ENCODE data around the gene TRIO.

TRIO gene

DNA sequence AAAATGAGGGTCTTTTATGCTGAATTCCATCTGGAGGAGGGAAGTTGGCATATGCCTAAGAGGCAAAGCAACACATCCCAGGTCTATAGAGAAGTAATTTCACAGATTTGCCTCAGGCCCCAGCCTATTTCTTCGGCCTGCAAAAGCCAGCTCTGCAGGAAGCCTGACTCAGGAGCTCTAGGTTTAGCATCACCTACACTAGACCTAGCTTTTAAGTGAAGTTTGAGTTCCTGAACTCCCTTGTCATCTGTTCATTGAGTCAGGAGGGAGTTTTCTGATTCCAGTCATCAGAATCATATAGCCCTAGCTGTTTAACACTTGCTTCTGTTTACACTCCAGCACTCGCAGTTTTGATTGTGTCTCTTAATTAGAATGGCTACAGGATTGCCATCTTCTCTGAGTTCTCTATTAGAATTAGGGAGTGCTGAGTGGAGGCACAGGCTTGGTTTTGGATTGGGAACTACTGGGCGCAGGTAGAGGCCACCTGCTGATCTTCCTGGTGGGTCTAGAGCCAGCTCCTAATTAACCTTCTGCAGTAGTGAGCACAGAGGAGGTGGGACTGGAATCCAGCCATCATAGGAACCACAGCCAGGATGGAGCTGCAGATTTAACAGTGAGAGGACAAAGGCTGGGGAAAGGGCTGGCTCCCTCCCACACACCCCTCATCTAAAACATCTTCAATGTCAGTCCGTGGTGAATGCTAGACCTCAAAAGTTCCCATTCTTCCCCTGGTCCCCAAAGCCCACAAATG, 179.5 kb downstream of the TRIO start:
- H3K36me3 ChIP-seq (ENCODE audit: insufficient read depth, insufficient read length, low read length) = peaks cover 46% of the 10 kb centered on the region
- DNase-seq (ENCODE audit: low read depth, low spot score) = no peak
- no peak overlapping the region for H3K9ac ChIP-seq (ENCODE audit: insufficient read length, low read depth)
- H3K4me3 ChIP-seq (ENCODE audit: insufficient read length, low read depth) = no peak overlapping the region
- H3K4me1 ChIP-seq (ENCODE audit: insufficient read depth, insufficient read length) = no peaks in the 10 kb centered on the region
- no peaks in the 10 kb centered on the region for H3K27me3 ChIP-seq (ENCODE audit: insufficient read depth, insufficient read length)
- peaks cover 9% of the 10 kb centered on the region; the same call in 1 of the 2 replicates for H3K9me3 ChIP-seq (ENCODE audit: insufficient read depth, low read length)
- TF ChIP-seq ZNF274 (IDR thresholded peaks at IDR 0.05; ENCODE audit: low read depth, low read length) (no peak), YY1 (IDR thresholded peaks at IDR 0.05; ENCODE audit: insufficient read depth, insufficient read length) (no peak), SUZ12 (IDR thresholded peaks at IDR 0.05; ENCODE audit: extremely low read depth, insufficient read depth, insufficient read length) (no peak)

DNA sequence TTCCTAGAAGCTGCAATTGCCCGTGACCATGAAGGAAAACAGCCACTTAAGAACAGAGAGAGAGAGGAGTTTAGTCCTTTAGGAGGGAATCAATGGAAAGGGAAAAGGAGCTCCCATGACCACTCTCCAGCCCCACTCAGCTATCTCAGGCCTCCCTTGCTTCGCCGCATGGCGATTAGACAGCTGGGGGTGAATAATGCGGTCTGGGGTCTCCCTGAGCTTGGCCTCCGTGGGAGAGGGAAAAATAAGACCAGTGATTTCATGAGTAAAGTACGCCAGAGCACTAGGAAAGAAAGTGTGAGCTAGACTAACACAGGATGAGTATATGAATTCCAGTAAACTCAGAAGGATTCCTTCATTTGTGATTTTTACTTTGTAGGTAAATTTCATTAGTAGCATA, 180.3 kb downstream of the TRIO start:
- Histone ChIP-seq H3K4me1 (ENCODE audit: insufficient read depth, insufficient read length) (no peaks in the 10 kb centered on the region), H3K4me3 (ENCODE audit: insufficient read length, low read depth) (no peak overlapping the region), H3K27me3 (ENCODE audit: insufficient read depth, insufficient read length) (no peaks in the 10 kb centered on the region), H3K9me3 (ENCODE audit: insufficient read depth, low read length) (peaks cover 9% of the 10 kb centered on the region; the same call in 1 of the 2 replicates), H3K36me3 (ENCODE audit: insufficient read depth, insufficient read length, low read length) (peaks cover 44% of the 10 kb centered on the region), H3K9ac (ENCODE audit: insufficient read length, low read depth) (no peak overlapping the region)
- DNase-seq (ENCODE audit: low read depth, low spot score) = no peak
- TF ChIP-seq ZNF274 (IDR thresholded peaks at IDR 0.05; ENCODE audit: low read depth, low read length) = no peak

DNA sequence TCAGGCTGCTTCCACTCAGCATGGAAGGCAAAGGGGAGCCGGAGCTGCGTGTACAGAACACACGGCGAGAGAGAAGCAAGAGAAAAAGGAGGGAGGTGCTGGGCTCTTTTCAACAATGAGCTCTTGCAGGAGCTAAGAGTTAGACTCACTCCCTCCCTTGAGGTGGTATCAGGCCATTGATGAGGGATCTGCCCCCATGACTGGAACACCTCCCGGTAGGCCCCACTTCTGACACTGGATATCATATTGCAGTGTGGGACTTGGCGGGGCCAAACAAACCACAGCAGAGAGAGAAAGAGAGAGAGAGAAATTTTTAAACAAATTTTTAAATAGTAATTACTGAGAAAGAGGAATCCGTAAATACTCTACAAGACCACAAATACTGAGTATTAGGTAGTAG, 182.2 kb downstream of the TRIO start:
- Histone ChIP-seq H3K27me3 (ENCODE audit: insufficient read depth, insufficient read length) (no peaks in the 10 kb centered on the region), H3K36me3 (ENCODE audit: insufficient read depth, insufficient read length, low read length) (peaks cover 39% of the 10 kb centered on the region), H3K9me3 (ENCODE audit: insufficient read depth, low read length) (peaks cover 9% of the 10 kb centered on the region; the same call in 1 of the 2 replicates), H3K9ac (ENCODE audit: insufficient read length, low read depth) (no peak overlapping the region), H3K4me1 (ENCODE audit: insufficient read depth, insufficient read length) (no peaks in the 10 kb centered on the region), H3K4me3 (ENCODE audit: insufficient read length, low read depth) (no peak overlapping the region)
- DNase-seq (ENCODE audit: low read depth, low spot score) = no peak
- TF ChIP-seq YY1 (IDR thresholded peaks at IDR 0.05; ENCODE audit: insufficient read depth, insufficient read length) (no peak), ZNF274 (IDR thresholded peaks at IDR 0.05; ENCODE audit: low read depth, low read length) (no peak), SUZ12 (IDR thresholded peaks at IDR 0.05; ENCODE audit: extremely low read depth, insufficient read depth, insufficient read length) (no peak)

DNA sequence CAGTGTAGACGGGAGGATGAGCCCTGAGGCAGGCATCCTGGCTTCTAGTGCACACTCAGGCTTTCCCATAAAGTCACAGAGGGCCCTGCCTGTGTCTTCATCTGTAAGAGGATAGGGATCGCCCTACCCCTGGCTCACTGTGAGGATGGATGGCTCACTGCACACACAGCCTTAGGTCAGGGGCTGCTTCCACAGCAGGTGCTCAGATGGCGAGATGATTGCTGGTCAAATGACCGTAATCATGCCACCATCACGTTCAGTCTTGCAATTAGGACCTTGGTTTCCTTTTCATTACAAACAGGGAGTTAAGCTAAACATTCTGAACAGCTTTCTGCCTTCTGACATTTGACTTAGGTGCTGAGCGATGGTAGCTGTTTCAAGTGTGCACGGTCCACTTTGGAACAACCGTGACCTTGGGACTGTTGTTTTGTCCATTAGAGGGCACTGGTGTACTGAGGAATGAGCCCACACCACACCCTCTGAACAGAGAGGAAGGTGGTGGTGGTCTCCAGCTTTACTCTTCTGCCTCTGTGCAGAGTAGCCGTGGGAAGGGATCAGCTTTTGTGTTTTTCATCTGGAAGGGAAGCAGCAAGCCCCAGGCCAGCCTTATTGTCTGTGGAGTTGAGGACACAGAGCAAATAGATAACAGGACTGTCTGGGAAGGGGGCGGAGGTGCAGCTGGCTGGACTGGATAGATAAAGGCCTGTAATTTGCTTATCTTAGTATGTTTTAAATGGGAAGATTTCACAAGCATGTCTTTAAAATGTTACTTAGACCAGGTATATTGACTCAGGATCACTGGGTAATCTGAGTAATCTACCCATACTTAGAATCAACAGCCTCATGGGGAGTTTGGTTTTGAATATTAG, 183.1 kb downstream of the TRIO start:
- Histone ChIP-seq H3K9me3 (ENCODE audit: insufficient read depth, low read length) (peaks cover 4% of the 10 kb centered on the region; the same call in 1 of the 2 replicates), H3K27me3 (ENCODE audit: insufficient read depth, insufficient read length) (no peaks in the 10 kb centered on the region), H3K4me3 (ENCODE audit: insufficient read length, low read depth) (no peak overlapping the region), H3K4me1 (ENCODE audit: insufficient read depth, insufficient read length) (no peaks in the 10 kb centered on the region), H3K36me3 (ENCODE audit: insufficient read depth, insufficient read length, low read length) (peaks cover 38% of the 10 kb centered on the region), H3K9ac (ENCODE audit: insufficient read length, low read depth) (no peak overlapping the region)
- TF ChIP-seq SUZ12 (IDR thresholded peaks at IDR 0.05; ENCODE audit: extremely low read depth, insufficient read depth, insufficient read length) = no peak
- no peak for TF ChIP-seq YY1 (IDR thresholded peaks at IDR 0.05; ENCODE audit: insufficient read depth, insufficient read length)
- TF ChIP-seq ZNF274 (IDR thresholded peaks at IDR 0.05; ENCODE audit: low read depth, low read length) = no peak
- no peak for DNase-seq (ENCODE audit: low read depth, low spot score)

DNA sequence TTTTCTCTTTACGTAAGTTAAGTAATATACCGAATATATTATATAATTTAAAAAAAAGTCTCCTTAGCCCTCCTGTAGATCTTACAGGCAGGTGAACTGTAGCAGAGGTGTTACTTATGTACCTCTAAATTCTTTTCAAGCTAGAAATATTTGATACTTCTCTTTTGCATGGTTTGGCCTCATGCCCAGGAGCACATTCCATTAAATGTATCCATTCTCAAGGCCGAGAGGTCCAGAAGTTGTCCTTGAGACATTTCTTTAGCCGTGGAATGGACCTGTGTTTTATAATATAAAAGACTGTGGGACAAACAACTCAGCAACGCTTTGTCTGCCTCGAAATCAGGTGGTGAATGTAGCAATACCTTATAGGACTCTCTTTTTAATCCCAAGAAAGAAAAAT, 184.5 kb downstream of the TRIO start:
- Histone ChIP-seq H3K27me3 (ENCODE audit: insufficient read depth, insufficient read length) (no peaks in the 10 kb centered on the region), H3K9me3 (ENCODE audit: insufficient read depth, low read length) (no peaks in the 10 kb centered on the region), H3K9ac (ENCODE audit: insufficient read length, low read depth) (no peak overlapping the region), H3K36me3 (ENCODE audit: insufficient read depth, insufficient read length, low read length) (peaks cover 39% of the 10 kb centered on the region), H3K4me3 (ENCODE audit: insufficient read length, low read depth) (no peak overlapping the region), H3K4me1 (ENCODE audit: insufficient read depth, insufficient read length) (no peaks in the 10 kb centered on the region)
- TF ChIP-seq ZNF274 (IDR thresholded peaks at IDR 0.05; ENCODE audit: low read depth, low read length) (no peak), SUZ12 (IDR thresholded peaks at IDR 0.05; ENCODE audit: extremely low read depth, insufficient read depth, insufficient read length) (no peak), YY1 (IDR thresholded peaks at IDR 0.05; ENCODE audit: insufficient read depth, insufficient read length) (no peak)
- DNase-seq (ENCODE audit: low read depth, low spot score) = no peak

DNA sequence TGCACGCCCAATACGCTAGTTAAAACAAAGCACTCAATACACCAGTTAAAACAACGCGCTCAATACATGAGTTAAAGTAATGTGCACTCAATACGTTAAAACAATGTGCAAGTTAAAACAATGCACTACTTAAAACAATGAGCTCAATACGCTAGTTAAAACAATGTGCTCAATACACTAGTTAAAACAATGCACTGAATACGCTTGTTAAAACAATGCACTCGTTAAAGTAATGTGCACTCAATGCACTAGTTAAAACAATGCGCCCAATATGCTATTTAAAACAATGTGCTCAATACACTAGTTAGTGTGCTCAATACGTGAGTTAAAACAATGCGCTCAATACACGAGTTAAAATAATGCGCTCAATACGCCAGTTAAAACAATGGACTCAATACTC, 185.0 kb downstream of the TRIO start:
- Histone ChIP-seq H3K4me1 (ENCODE audit: insufficient read depth, insufficient read length) (no peaks in the 10 kb centered on the region), H3K9me3 (ENCODE audit: insufficient read depth, low read length) (no peaks in the 10 kb centered on the region), H3K4me3 (ENCODE audit: insufficient read length, low read depth) (no peak overlapping the region), H3K36me3 (ENCODE audit: insufficient read depth, insufficient read length, low read length) (peaks cover 45% of the 10 kb centered on the region), H3K27me3 (ENCODE audit: insufficient read depth, insufficient read length) (no peaks in the 10 kb centered on the region), H3K9ac (ENCODE audit: insufficient read length, low read depth) (no peak overlapping the region)
- TF ChIP-seq ZNF274 (IDR thresholded peaks at IDR 0.05; ENCODE audit: low read depth, low read length) (no peak), SUZ12 (IDR thresholded peaks at IDR 0.05; ENCODE audit: extremely low read depth, insufficient read depth, insufficient read length) (no peak), YY1 (IDR thresholded peaks at IDR 0.05; ENCODE audit: insufficient read depth, insufficient read length) (no peak)
- DNase-seq (ENCODE audit: low read depth, low spot score) = no peak

DNA sequence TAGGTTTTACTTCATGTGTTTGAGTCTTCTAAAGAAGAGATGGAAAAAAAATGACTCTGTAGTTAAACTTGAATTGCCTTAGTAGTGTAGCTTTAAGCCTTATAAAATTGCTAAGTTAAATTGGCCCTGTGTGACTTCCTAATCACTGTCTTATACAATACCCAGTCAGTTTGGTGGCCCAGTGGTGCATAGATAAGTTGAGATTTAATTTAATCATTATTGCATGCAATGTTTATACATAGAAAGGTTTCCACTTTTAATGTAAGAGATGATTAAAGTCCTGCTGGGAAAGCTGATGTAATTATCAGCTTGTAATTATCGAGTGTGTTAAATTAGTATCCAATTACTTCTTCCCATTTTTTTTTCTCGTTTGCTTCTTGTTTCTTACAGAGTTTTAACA, 187.1 kb downstream of the TRIO start:
- peaks cover 59% of the 10 kb centered on the region for H3K36me3 ChIP-seq (ENCODE audit: insufficient read depth, insufficient read length, low read length)
- no peak overlapping the region for H3K9ac ChIP-seq (ENCODE audit: insufficient read length, low read depth)
- TF ChIP-seq YY1 (IDR thresholded peaks at IDR 0.05; ENCODE audit: insufficient read depth, insufficient read length) (no peak), SUZ12 (IDR thresholded peaks at IDR 0.05; ENCODE audit: extremely low read depth, insufficient read depth, insufficient read length) (no peak), ZNF274 (IDR thresholded peaks at IDR 0.05; ENCODE audit: low read depth, low read length) (no peak)
- H3K4me1 ChIP-seq (ENCODE audit: insufficient read depth, insufficient read length) = no peaks in the 10 kb centered on the region
- H3K27me3 ChIP-seq (ENCODE audit: insufficient read depth, insufficient read length) = no peaks in the 10 kb centered on the region
- no peaks in the 10 kb centered on the region for H3K9me3 ChIP-seq (ENCODE audit: insufficient read depth, low read length)
- DNase-seq (ENCODE audit: low read depth, low spot score) = no peak
- H3K4me3 ChIP-seq (ENCODE audit: insufficient read length, low read depth) = no peak overlapping the region
